Astrocyte of the cerebellum (primary cell): Measurements from ENCODE around the gene C19orf25.

Experiments
- DNase-seq: peaks from one replicate; pipeline ENCODE4 v3.0.0-alpha.2; 2011; ENCODE audit warnings: low read depth
- H3K4me3 ChIP-seq: 2 replicates; pipeline ENCODE4 v1.5.1; 2011; ENCODE audit warnings: mild to moderate bottlenecking, low read depth, low read length, moderate library complexity
- CTCF ChIP-seq: IDR thresholded peaks from 2 replicates; pipeline ENCODE4 v1.5.1; 2012; ENCODE audit warnings: low read length, low read depth, moderate library complexity, mild to moderate bottlenecking; ENCODE audit errors: missing control alignments
- in situ Hi-C: cut with HindIII; loops from 2 replicates; pipeline ENCODE4 v1.10.0; 2017; ENCODE audit warnings: low sequenced_read_pairs

Gene C19orf25

GRCh38 chr19:1489463-1490310 is 10.7 kb upstream of the C19orf25 start:
- DNase-seq = no peak
- H3K4me3 ChIP-seq = peak overlapping the region; percentile 49
- TF ChIP-seq CTCF = no peak
- in situ Hi-C loops = no loop called here

GRCh38 chr19:1488282-1488601 is 9.2 kb upstream of the C19orf25 start:
- no peak overlapping the region for H3K4me3 ChIP-seq
- in situ Hi-C loops = no loop called here
- no peak for DNase-seq
- TF ChIP-seq CTCF = no peak

- DNase-seq = no peak
- H3K4me3 ChIP-seq = no peak overlapping the region
- in situ Hi-C loops = no loop called here
- no peak for TF ChIP-seq CTCF
These were observed 8.7 kb upstream of the C19orf25 start for GRCh38 chr19:1487576-1488281.

GRCh38 chr19:1486720-1487575 is 7.9 kb upstream of the C19orf25 start:
- no peak for TF ChIP-seq CTCF
- DNase-seq = no peak
- in situ Hi-C loops = no loop called here
- H3K4me3 ChIP-seq = no peak overlapping the region

- TF ChIP-seq CTCF = no peak
- in situ Hi-C loops = no loop called here
- H3K4me3 ChIP-seq = no peak overlapping the region
- DNase-seq = no peak
These were observed 5.0 kb upstream of the C19orf25 start for GRCh38 chr19:1483979-1484428.
